ENCODE results near the gene EIF3J.
"Not testable (repeated sequence)": the region's sequence is repeated elsewhere in the genome, so short reads cannot be mapped to it uniquely, and the experiment has no call there.

Gene EIF3J

GRCh38 chr15:44501768-44502366, 35.1 kb upstream of the EIF3J start:
- peak; percentile 70 for TF ChIP-seq CTCF (IDR thresholded peaks at IDR 0.05; ENCODE audit: insufficient read depth, missing control alignments)
- DNase-seq (ENCODE audit: insufficient read length, low spot score) (no peak), FAIRE-seq (peak; percentile 84)

- DNase-seq (ENCODE audit: insufficient read length, low spot score) (no peak), FAIRE-seq (no peak)
- no peak for TF ChIP-seq CTCF (IDR thresholded peaks at IDR 0.05; ENCODE audit: insufficient read depth, missing control alignments)
These were observed 20.5 kb upstream of the EIF3J start for GRCh38 chr15:44516436-44516835.

GRCh38 chr15:44519537-44519936, 17.4 kb upstream of the EIF3J start:
- DNase-seq (ENCODE audit: insufficient read length, low spot score) (no peak), FAIRE-seq (no peak)
- no peak for TF ChIP-seq CTCF (IDR thresholded peaks at IDR 0.05; ENCODE audit: insufficient read depth, missing control alignments)

- DNase-seq (ENCODE audit: insufficient read length, low spot score) (no peak), FAIRE-seq (no peak)
- no peak for TF ChIP-seq CTCF (IDR thresholded peaks at IDR 0.05; ENCODE audit: insufficient read depth, missing control alignments)
These were observed 11.9 kb upstream of the EIF3J start for GRCh38 chr15:44525018-44525417.

GRCh38 chr15:44527241-44527640, 9.7 kb upstream of the EIF3J start:
- no peak for TF ChIP-seq CTCF (IDR thresholded peaks at IDR 0.05; ENCODE audit: insufficient read depth, missing control alignments)
- FAIRE-seq = no peak
- DNase-seq (ENCODE audit: insufficient read length, low spot score) = no peak

- TF ChIP-seq CTCF (IDR thresholded peaks at IDR 0.05; ENCODE audit: insufficient read depth, missing control alignments) = no peak
- DNase-seq (ENCODE audit: insufficient read length, low spot score) = no peak
- FAIRE-seq = peak; percentile 11
These were observed 6.9 kb upstream of the EIF3J start for GRCh38 chr15:44529864-44530604.

- no peak for FAIRE-seq
- no peak for DNase-seq (ENCODE audit: insufficient read length, low spot score)
- no peak for TF ChIP-seq CTCF (IDR thresholded peaks at IDR 0.05; ENCODE audit: insufficient read depth, missing control alignments)
These were observed 6.3 kb upstream of the EIF3J start for GRCh38 chr15:44530653-44531052.

GRCh38 chr15:44532275-44532674, 4.7 kb upstream of the EIF3J start:
- DNase-seq (ENCODE audit: insufficient read length, low spot score); FAIRE-seq: not testable (repeated sequence)

Data from D721Med (cell line).